Astrocyte of the cerebellum (primary cell): ENCODE measurements around the gene PPP6R1.

Source experiments
- DNase-seq: peaks from one replicate; pipeline ENCODE4 v3.0.0-alpha.2; 2011; ENCODE audit warnings: low read depth
- H3K4me3 ChIP-seq: 2 replicates; pipeline ENCODE4 v1.5.1; 2011; ENCODE audit warnings: mild to moderate bottlenecking, low read depth, low read length, moderate library complexity
- in situ Hi-C: cut with HindIII; loops from 2 replicates; pipeline ENCODE4 v1.10.0; 2017; ENCODE audit warnings: low sequenced_read_pairs
- TF ChIP-seq, protein P1 (sequence below): IDR thresholded peaks from 2 replicates; pipeline ENCODE4 v1.5.1; 2012; ENCODE audit warnings: low read length, low read depth, moderate library complexity, mild to moderate bottlenecking; ENCODE audit errors: missing control alignments

Gene PPP6R1

DNA sequence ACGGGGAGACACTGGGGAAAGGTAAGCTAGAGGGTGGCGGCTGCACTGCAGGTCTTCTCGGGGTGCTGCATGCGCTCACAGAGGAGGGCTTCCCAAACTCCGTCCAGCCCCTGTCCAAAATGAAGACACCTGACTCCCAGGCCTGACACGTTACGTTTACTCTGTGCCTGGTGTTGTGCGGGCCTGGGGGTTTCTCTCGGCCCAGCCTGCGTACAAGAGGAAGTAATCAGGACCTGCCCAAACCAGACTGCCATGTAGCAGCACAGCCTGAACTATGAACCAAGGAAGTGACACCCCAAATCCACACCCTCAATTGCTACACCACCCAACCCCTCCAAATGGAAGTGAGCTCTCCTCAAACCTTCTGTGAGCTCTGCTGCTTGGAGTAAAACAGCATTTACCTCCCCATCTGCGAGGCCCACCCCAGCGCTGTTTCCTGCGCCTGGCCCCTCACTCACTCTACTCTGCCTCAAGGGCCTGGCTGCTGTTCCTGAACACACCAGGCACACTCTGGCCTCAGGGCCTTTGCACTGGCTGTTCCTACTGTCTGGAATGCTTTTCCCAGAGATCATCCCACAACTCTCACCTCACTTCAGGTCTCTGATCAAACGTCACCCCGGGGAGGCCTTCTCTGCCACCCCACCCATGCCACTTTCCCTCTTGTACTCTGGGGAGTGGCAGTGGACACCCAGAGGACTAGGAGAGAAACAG lies 18.1 kb upstream of the PPP6R1 start:
- no peak for DNase-seq

DNA sequence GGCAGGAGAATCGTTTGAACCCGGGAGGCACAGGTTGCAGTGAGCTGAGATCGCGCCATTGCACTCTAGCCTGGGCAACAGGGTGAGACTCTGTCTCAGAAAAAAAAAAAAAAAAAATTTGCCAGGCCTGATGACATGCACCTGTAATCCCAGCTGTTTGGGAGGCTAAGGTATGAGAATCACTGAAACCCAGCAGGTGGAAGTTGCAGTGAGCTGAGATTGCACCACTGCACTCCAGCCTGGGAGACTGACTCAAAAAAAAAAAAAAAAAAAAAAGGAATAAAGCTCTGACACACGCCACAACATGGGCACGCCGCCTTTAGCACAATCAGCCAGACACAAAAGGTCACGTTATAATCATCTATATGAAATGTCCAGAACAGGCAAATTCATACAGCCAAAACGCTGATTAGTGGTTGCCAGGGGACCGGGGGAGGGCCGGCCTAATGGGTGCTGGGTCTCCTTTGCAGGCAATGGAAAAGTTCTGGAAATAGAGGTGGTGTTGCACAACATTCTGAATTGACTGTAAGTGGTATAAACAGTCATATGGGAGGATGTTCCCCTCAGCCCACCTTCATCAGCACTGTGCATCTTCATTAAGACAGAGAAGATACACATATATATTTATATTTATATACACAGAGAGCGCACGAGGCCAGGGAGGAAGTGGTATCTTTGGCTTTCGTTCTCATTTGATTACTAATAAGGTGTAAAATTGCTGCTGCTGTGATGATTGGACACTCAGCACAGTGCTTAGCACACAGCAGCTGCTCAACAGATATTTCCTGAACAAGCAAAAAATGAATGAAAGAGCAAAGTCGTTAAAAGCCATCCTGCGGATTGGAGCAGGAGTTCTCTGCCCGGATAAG lies 17.3 kb upstream of the PPP6R1 start:
- in situ Hi-C loops: no loop called here
- DNase-seq: no peak
- H3K4me3 ChIP-seq: no peak overlapping the region
- TF ChIP-seq, protein P1, sequence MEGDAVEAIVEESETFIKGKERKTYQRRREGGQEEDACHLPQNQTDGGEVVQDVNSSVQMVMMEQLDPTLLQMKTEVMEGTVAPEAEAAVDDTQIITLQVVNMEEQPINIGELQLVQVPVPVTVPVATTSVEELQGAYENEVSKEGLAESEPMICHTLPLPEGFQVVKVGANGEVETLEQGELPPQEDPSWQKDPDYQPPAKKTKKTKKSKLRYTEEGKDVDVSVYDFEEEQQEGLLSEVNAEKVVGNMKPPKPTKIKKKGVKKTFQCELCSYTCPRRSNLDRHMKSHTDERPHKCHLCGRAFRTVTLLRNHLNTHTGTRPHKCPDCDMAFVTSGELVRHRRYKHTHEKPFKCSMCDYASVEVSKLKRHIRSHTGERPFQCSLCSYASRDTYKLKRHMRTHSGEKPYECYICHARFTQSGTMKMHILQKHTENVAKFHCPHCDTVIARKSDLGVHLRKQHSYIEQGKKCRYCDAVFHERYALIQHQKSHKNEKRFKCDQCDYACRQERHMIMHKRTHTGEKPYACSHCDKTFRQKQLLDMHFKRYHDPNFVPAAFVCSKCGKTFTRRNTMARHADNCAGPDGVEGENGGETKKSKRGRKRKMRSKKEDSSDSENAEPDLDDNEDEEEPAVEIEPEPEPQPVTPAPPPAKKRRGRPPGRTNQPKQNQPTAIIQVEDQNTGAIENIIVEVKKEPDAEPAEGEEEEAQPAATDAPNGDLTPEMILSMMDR: no peak

More for the DNA sequence above, 18.1 kb upstream of the PPP6R1 start:
- TF ChIP-seq, protein P1: no peak
- in situ Hi-C loops: no loop called here
- no peak overlapping the region for H3K4me3 ChIP-seq

DNA sequence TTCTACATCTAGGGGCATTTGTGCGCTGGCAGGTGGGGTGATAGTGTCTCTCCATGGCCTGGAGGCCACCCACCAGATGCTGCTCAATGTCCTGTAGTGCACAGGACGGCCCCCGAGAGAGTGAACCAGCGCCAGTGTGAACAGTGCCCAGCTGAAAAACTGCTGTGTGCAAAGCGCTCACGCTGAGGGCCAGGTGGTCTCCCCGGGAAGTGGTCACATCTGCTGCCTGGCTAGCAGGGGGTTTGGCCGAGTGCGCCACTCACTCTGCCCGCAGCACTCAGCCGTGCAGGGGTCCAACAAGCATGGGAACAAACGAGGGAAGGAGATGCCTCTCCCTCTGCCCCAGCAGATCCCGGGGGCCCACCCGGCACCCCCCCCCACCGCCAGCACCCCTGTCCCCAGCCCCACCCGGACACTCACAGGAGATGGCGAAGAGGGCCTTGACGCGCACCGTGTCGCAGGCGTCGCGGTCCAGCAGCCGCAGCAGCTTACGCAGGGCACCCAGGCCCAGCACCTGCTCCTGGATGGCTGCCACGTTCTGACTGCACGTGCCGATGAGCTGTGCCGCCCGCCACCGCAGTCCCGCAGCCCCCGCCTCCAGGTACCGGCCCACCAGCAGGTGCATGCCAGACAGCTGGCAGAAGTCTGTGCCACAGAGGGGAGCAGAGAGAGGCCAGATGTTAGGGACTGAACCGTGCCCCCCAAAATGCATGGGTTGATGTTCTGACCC lies 15.3 kb upstream of the PPP6R1 start:
- H3K4me3 ChIP-seq: no peak overlapping the region
- TF ChIP-seq, protein P1: no peak
- in situ Hi-C loops: no loop called here
- DNase-seq: no peak

DNA sequence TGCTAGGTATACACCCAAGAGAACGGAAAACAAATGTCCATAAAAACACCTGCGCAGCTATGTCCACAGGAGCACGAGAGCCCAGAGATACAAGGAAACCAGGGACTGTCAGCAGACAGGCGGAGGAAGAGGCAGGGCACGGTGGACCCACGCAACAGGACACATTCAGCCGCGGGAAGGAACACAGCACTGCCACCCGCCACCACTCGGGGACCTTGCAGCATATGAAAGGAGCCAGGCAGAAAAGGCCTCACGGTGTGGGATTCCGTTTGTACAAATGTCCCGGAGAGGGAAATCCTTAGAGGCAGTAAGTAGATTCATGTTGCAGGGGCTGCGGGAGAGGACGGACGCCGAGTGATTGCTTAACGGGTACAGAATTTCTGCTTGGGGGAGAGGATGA lies 13.3 kb upstream of the PPP6R1 start:
- no peak for DNase-seq
- TF ChIP-seq, protein P1: no peak
- no peak overlapping the region for H3K4me3 ChIP-seq
- in situ Hi-C loops: no loop called here

DNA sequence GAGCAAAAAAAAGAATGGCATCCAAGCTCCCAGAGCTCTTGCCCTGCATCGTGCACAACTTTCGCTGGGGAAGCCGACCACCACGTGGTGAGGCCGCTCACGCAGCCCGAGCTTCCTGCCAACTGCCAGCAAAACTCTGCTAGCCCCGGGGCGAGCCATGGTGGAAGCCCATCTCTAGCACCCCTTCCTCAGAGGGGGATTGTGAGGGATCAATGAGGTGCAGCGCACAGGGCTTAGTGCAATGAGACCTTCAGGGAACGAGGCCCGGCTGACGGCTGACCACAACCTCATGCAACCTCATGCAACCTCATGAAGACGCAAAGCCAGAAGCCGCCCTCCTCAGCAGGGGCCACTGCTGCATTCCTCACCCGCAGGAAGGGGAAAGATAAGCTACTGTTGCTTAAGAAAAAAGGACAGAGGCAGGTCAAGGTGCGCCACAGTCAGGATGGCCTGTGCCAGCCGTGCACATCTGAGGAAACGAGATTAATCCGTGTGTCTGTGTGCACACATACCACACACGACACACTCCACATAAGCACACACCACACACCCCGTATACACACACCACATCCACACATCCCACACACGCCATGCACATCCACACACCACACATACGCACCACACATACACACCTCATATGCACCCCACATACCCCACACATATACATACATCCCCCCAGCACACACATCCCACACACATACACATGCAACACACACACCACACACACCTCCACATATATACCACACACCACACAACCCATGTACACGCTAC lies 11.5 kb upstream of the PPP6R1 start:
- in situ Hi-C loops: no loop called here
- TF ChIP-seq, protein P1: no peak
- DNase-seq: no peak
- H3K4me3 ChIP-seq: no peak overlapping the region

DNA sequence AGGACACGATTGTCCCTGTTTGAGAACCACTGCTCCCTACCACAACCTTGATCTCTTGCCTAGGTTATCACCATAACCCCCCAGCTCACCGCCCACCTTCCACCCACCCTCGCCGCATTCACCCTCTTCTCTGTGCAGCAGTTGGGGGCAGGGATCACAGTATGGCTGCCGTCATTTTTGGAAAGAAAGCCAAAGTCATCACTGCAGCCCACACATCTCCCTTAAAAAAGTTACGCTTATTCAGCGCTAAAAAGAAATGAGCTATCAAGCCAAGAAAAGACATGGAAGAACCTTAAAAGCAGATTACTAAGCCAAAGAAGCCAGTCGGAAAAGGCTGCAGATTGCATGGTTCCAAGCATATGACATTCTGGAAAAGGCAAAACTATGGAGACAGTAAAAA lies 10.5 kb upstream of the PPP6R1 start:
- DNase-seq: no peak
- no peak overlapping the region for H3K4me3 ChIP-seq
- in situ Hi-C loops: no loop called here
- TF ChIP-seq, protein P1: no peak
